Esophagus muscularis mucosa (tissue), 4 donors: ENCODE measurements around the gene LYPD4. TPM values are rescaled to one million over a fixed set of nuclear protein-coding genes. Genes with fewer than 3 reads are reported as not detected.

ENCODE experiments used
- DNase-seq: peaks from one replicate; pipeline ENCODE4 v3.0.0-alpha.2; 2017; ENCODE audit errors: extremely low spot score
- H3K27ac ChIP-seq, 4 donors: fragments of 200-600 bp; sonication (generic); replicated peaks in 1 of 4; 1 replicate in 3 of 4; 2 replicates in 1 of 4; pipeline ENCODE4 v1.5.1; 2016 to 2019; ENCODE audit warnings: mild to moderate bottlenecking in 1 of 4
- H3K27me3 ChIP-seq, 4 donors: fragments of 200-600 bp; sonication (generic); one replicate each; pipeline versions ENCODE4 v1.5.1 to v1.6.0; 2016 to 2019
- H3K36me3 ChIP-seq, 4 donors: fragments of 200-600 bp; sonication (generic); one replicate each; pipeline ENCODE4 v1.5.1; 2016 to 2019
- H3K4me1 ChIP-seq, 4 donors: fragments of 200-600 bp; sonication (generic); one replicate each; pipeline ENCODE4 v1.5.1; 2016 to 2019
- H3K4me3 ChIP-seq, 4 donors: fragments of 200-600 bp; sonication (generic); 1 replicate in 2 of 4; 2 replicates in 2 of 4; pipeline ENCODE4 v1.5.1; 2016 to 2019; ENCODE audit warnings: mild to moderate bottlenecking in 4 of 4, moderate library complexity in 1 of 4
- H3K9me3 ChIP-seq, 4 donors: fragments of 200-600 bp; sonication (generic); 1 replicate in 3 of 4; 2 replicates in 1 of 4; pipeline ENCODE4 v1.5.1; 2016 to 2019
- EP300 ChIP-seq: sonication (generic); formaldehyde crosslinking; IDR thresholded peaks from one replicate; pipeline ENCODE4 v1.6.1; 2017; ENCODE audit warnings: antibody characterized with exemption
- POLR2A ChIP-seq: fragments of 450-650 bp; IDR thresholded peaks from one replicate; pipeline ENCODE4 v1.6.1; 2017; ENCODE audit warnings: antibody characterized with exemption, moderate library complexity, mild to moderate bottlenecking, low read depth
- POLR2AphosphoS5 ChIP-seq, 2 donors: sonication (generic); formaldehyde crosslinking; IDR thresholded peaks; one replicate each; pipeline ENCODE4 v1.6.1; 2017; ENCODE audit warnings: antibody characterized with exemption in 2 of 2
- WGBS: methylation state at CpG from one replicate; pipeline ENCODE4 v1.1.5; 2018; 5-methylcytosine and 5-hydroxymethylcytosine counted together
- intact Hi-C: fragments of 100-400 bp; cut with DNase I; formaldehyde crosslinking; loops from one replicate; pipeline ENCODE4 v1.15.1; 2023
- total RNA-seq, 4 donors: library from RNA; depleted of rRNA; stranded (reverse); fragments of >200 nt; gene quantifications; one replicate each; pipeline versions ENCODE4 v1.1.0 to v1.2.1, GENCODE V29; 2016
- TF ChIP-seq, protein P1 (sequence below), 3 experiments: fragments of 200-600 bp in 2 of 3; fragments of 450-650 bp in 1 of 3; sonication (generic) in 2 of 3; IDR thresholded peaks; one replicate each; pipeline ENCODE4 v1.5.1; 2017 to 2019; ENCODE audit warnings: antibody characterized with exemption in 3 of 3, mild to moderate bottlenecking in 2 of 3, moderate library complexity in 1 of 3

Gene LYPD4
- total RNA-seq, 4 donors from 2014 or later, result not detected

DNA sequence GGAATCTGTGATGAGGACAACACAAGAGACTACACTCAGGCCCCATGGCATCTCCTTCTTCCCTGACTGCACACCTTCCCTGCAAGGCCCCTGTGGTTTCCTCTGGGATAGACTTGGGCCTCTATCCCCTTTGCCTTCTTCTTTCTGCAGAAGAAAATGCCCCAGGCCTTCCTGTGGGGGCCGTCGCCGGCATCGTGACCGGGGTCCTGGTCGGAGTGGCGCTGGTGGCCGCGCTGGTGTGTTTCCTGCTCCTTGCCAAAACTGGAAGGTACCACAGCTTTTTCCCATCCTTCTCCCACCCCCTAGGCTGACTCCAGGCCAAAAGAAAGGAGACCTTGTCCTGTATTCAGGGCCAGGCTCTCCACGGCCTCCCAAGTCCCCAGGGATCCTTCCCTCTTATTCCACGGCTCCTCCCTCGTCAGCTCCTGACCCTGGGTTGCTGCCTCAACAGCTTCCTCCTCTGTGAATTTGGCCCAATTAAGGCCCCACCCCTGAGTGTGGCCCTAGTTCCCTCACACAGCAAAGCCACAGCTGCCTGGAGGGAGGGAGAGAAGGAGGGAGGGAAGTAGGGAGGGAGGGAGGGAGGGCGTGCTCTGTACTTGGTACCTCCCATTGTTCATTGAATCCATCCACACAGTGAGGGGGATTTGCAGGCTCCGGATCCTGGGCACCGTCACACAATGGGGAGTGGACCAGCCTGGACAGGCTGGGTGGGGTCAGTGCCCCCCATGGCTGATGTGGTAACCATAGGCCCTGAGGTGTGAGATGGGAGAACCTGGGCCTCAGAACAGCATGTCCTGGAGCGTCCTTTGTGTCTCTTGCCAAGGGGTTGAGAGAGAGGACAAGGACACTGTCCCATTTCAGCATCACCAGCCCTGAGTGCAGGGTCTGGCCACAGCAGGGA, 35.6 kb downstream of the LYPD4 start:
- H3K27ac ChIP-seq, result no peak overlapping the region
- DNase-seq, result no peak
- 62% methylated on average over 13 of the region's 16 CpGs for WGBS
- H3K9me3 ChIP-seq, result no peaks in the 10 kb centered on the region
- TF ChIP-seq, protein P1, sequence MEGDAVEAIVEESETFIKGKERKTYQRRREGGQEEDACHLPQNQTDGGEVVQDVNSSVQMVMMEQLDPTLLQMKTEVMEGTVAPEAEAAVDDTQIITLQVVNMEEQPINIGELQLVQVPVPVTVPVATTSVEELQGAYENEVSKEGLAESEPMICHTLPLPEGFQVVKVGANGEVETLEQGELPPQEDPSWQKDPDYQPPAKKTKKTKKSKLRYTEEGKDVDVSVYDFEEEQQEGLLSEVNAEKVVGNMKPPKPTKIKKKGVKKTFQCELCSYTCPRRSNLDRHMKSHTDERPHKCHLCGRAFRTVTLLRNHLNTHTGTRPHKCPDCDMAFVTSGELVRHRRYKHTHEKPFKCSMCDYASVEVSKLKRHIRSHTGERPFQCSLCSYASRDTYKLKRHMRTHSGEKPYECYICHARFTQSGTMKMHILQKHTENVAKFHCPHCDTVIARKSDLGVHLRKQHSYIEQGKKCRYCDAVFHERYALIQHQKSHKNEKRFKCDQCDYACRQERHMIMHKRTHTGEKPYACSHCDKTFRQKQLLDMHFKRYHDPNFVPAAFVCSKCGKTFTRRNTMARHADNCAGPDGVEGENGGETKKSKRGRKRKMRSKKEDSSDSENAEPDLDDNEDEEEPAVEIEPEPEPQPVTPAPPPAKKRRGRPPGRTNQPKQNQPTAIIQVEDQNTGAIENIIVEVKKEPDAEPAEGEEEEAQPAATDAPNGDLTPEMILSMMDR (IDR thresholded peaks at IDR 0.05), result no peak
- H3K27me3 ChIP-seq, result peaks cover 0 to 47% (median 0%) of the 10 kb centered on the region in 4 donors
- H3K4me3 ChIP-seq, result no peak overlapping the region
- peaks cover 0 to 7% (median 0%) of the 10 kb centered on the region in 4 donors for H3K4me1 ChIP-seq
- H3K36me3 ChIP-seq, result no peaks in the 10 kb centered on the region
- intact Hi-C loops, result no loop called here

DNA sequence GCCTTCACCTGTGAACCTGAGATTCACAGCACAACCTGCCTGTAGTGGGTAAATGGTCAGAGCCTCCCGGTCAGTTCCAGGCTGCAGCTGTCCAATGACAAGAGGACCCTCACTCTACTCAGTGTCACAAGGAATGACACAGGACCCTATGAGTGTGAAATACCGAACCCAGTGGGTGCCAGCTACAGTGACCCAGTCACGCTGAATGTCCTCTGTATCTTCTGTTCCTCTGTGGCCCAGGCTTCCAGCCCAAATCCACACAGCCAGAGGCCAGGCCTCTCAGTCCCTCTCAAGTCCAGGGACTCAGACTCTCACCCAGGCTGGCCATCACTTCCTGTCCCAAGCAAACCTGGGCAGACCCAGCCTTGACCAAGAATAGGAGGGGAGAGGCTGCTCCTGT, 37.3 kb downstream of the LYPD4 start:
- no peak for TF ChIP-seq EP300
- TF ChIP-seq, protein P1 (IDR thresholded peaks at IDR 0.05), result no peak
- TF ChIP-seq POLR2AphosphoS5 (IDR thresholded peaks at IDR 0.05), result no peak
- no peak for TF ChIP-seq POLR2A
- WGBS, result 88% methylated on average over 3 of the region's 3 CpGs
- no peak overlapping the region for H3K4me3 ChIP-seq
- H3K36me3 ChIP-seq, result no peaks in the 10 kb centered on the region
- intact Hi-C loops, result no loop called here
- H3K27ac ChIP-seq, result no peak overlapping the region
- peaks cover 0 to 7% (median 0%) of the 10 kb centered on the region in 4 donors for H3K4me1 ChIP-seq
- no peaks in the 10 kb centered on the region for H3K9me3 ChIP-seq
- DNase-seq, result no peak
- H3K27me3 ChIP-seq, result peaks cover 0 to 44% (median 0%) of the 10 kb centered on the region in 4 donors

DNA sequence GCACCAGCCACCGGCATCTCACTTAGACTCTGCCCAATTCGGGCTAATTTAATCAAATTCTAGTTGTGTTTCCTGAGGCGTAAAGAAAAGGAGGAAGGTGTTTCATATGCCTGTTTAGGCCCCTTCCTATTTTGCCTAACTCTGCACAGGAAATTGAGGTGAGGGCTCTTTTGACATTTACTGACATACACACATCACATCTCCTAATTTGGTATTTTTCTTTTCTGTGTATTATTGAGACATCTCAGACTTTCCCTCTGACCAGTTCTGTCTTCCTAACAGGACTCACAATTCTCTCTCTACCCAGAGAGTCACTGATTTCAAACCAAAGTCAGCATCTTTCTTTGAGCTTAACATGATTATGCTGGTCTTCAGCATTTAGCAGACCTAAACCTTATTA, 40.1 kb downstream of the LYPD4 start:
- intact Hi-C loops, result no loop called here
- 70% methylated on average over 3 of the region's 3 CpGs for WGBS
- no peak for TF ChIP-seq POLR2A
- TF ChIP-seq EP300, result no peak
- TF ChIP-seq, protein P1 (IDR thresholded peaks at IDR 0.05), result no peak
- no peak for TF ChIP-seq POLR2AphosphoS5 (IDR thresholded peaks at IDR 0.05)
- Histone ChIP-seq H3K4me3 (no peak overlapping the region), H3K9me3 (no peaks in the 10 kb centered on the region), H3K27ac (no peak overlapping the region), H3K36me3 (no peaks in the 10 kb centered on the region), H3K27me3 (peaks cover 0 to 17% (median 0%) of the 10 kb centered on the region in 4 donors), H3K4me1 (peaks cover 0 to 2% (median under 1%) of the 10 kb centered on the region in 4 donors)
- DNase-seq, result no peak

DNA sequence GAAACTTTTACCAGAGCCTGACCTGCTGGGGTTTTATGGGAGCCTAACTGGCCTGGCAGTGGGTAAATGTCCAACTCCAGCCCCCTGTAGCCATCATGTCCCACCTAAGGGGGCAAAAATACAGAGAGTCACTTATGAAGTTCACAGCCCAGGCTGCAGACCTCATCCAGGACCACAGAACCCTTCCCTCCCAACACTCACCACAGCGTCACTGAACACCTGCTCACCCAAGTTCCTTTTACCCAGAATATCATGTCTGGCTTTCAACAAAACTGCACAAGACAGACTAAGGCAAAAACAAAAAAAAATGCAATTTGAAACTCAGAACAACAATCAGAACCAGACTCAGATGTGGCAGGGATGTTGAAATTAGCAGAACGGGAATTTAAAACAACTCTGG, 41.7 kb downstream of the LYPD4 start:
- WGBS, result 86% methylated on average over 2 of the region's 2 CpGs
- peaks cover 0 to 7% (median 6%) of the 10 kb centered on the region in 4 donors for H3K4me1 ChIP-seq
- H3K27ac ChIP-seq, result no peak overlapping the region
- no peak overlapping the region for H3K4me3 ChIP-seq
- H3K36me3 ChIP-seq, result no peaks in the 10 kb centered on the region
- H3K9me3 ChIP-seq, result no peaks in the 10 kb centered on the region
- DNase-seq, result no peak
- TF ChIP-seq EP300 (no peak), POLR2A (no peak), POLR2AphosphoS5 (IDR thresholded peaks at IDR 0.05) (no peak)
- TF ChIP-seq, protein P1 (IDR thresholded peaks at IDR 0.05), result no peak
- intact Hi-C loops, result no loop called here
- peaks cover 0 to 7% (median 0%) of the 10 kb centered on the region in 4 donors for H3K27me3 ChIP-seq
